GM12878 (cell line): ENCODE results near the gene MAP3K4. TPM values are rescaled to one million over a fixed set of nuclear protein-coding genes. Genes with fewer than 3 reads are reported as not detected.

ENCODE experiments used
- ATAC-seq: fragments of 200-7000 bp; cut with Tn5 transposase; 3 replicates; pipeline ENCODE4 v1.9.1; 2020; ENCODE audit warnings: mild to moderate bottlenecking, moderate library complexity
- BruUV-seq: library from RNA; stranded (reverse); fragments of 400-500 nt; replicated peaks from 2 replicates; lab custom pipeline; 2021; lab: Mats Ljungman, UMichigan
- CTCF ChIA-PET: fragments of 300-600 bp; sonication (Branson Sonifier 250); formaldehyde crosslinking; extraction: SDS; loops from one replicate; lab custom pipeline; 2021; ENCODE audit warnings: inconsistent platforms; lab: Yijun Ruan, JAX
- POLR2A ChIA-PET: fragments of 350-600 bp; formaldehyde crosslinking; extraction: SDS; loops from one replicate; lab custom pipeline; 2021; ENCODE audit warnings: inconsistent platforms; lab: Charles Lee
- RAD21 ChIA-PET: fragments of 300-600 bp; sonication (Branson Sonifier 250); formaldehyde crosslinking; loops from one replicate; lab custom pipeline; 2023; ENCODE audit warnings: antibody characterized with exemption; ENCODE audit not compliant: unreplicated experiment; lab: Charles Lee
- SMC1A ChIA-PET: fragments of 300-600 bp; sonication (Branson Sonifier 250); formaldehyde crosslinking; loops from one replicate; lab custom pipeline; 2023; ENCODE audit not compliant: unreplicated experiment, uncharacterized antibody; lab: Charles Lee
- DNase-seq: peaks from one replicate; pipeline ENCODE4 v3.0.0-alpha.2; 2011; ENCODE audit warnings: low read depth, low spot score
- FAIRE-seq: peaks from 3 replicates; lab custom pipeline; 2011; peaks lifted over from hg19 to GRCh38; lab: Jason Lieb, UNC
- H2AFZ ChIP-seq: 2 replicates; pipeline ENCODE4 v1.6.0; 2011; ENCODE audit warnings: low read depth, low read length, control low read depth; ENCODE audit not compliant: control insufficient read depth
- H3K27ac ChIP-seq: 2 replicates; pipeline ENCODE4 v1.5.1; 2011; ENCODE audit warnings: control low read depth; ENCODE audit not compliant: control insufficient read depth, insufficient read depth
- H3K27me3 ChIP-seq, 2 experiments: replicated peaks in 1 of 2; 2 replicates each; pipeline versions ENCODE4 v1.6.0 to v1.6.1; 2011; ENCODE audit warnings: low read length in 1 of 2; ENCODE audit not compliant: control insufficient read depth in 2 of 2, insufficient read depth in 2 of 2
- H3K36me3 ChIP-seq, 2 experiments: 2 replicates each; pipeline ENCODE4 v1.5.1; 2011; ENCODE audit warnings: low read length in 1 of 2; ENCODE audit not compliant: control insufficient read depth in 2 of 2, insufficient read depth in 2 of 2
- H3K4me1 ChIP-seq: 2 replicates; pipeline ENCODE4 v1.6.1; 2011; ENCODE audit warnings: mild to moderate bottlenecking, low read length, moderate library complexity, mixed read lengths; ENCODE audit not compliant: control insufficient read depth, insufficient read depth
- H3K4me2 ChIP-seq: 2 replicates; pipeline ENCODE4 v1.6.0; 2011; ENCODE audit warnings: control low read depth; ENCODE audit not compliant: control insufficient read depth, insufficient read depth
- H3K4me3 ChIP-seq: fragments of 200-600 bp; sonication (generic); 2 replicates; pipeline ENCODE4 v1.5.1; 2016
- H3K79me2 ChIP-seq: 2 replicates; pipeline ENCODE4 v1.6.0; 2011; ENCODE audit warnings: low read length; ENCODE audit not compliant: control insufficient read depth, insufficient read depth
- H3K9ac ChIP-seq: 2 replicates; pipeline ENCODE4 v1.8.0; 2011; ENCODE audit warnings: low read length, control low read depth, mixed read lengths; ENCODE audit not compliant: control insufficient read depth, insufficient read depth
- H3K9me3 ChIP-seq: replicated peaks from 3 replicates; pipeline ENCODE4 v1.5.1; 2011; ENCODE audit warnings: mild to moderate bottlenecking, low read length; ENCODE audit not compliant: control insufficient read depth, insufficient read depth
- H4K20me1 ChIP-seq: 2 replicates; pipeline ENCODE4 v1.6.0; 2011; ENCODE audit not compliant: control insufficient read depth, insufficient read depth
- IKZF2 ChIP-seq, 2 experiments: fragments of 450-650 bp; IDR thresholded peaks; 2 replicates each; pipeline ENCODE4 v1.6.1; 2017; ENCODE audit warnings: mild to moderate bottlenecking in 2 of 2, moderate library complexity in 2 of 2
- NFYB ChIP-seq: IDR thresholded peaks from 2 replicates; pipeline ENCODE4 v1.6.1; 2011; ENCODE audit warnings: low read depth, mild to moderate bottlenecking, low read length, improper control_type of control experiment, moderate library complexity; ENCODE audit not compliant: insufficient read depth
- NR2C1 ChIP-seq: fragments of 450-650 bp; IDR thresholded peaks from 2 replicates; pipeline ENCODE4 v1.6.1; 2017; ENCODE audit warnings: antibody characterized with exemption, mild to moderate bottlenecking, moderate library complexity
- NR2C2 ChIP-seq: IDR thresholded peaks from 2 replicates; pipeline ENCODE4 v1.6.1; 2011; ENCODE audit warnings: borderline replicate concordance, low read depth; ENCODE audit not compliant: control insufficient read depth, insufficient read length
- NRF1 ChIP-seq: conservative IDR thresholded peaks from 2 replicates; pipeline ENCODE4 v1.6.1; 2011; ENCODE audit warnings: mild to moderate bottlenecking, low read depth, low read length, improper control_type of control experiment
- PAX8 ChIP-seq: fragments of 450-650 bp; IDR thresholded peaks from 2 replicates; pipeline ENCODE4 v1.6.1; 2017; ENCODE audit warnings: mild to moderate bottlenecking, moderate library complexity
- POU2F2 ChIP-seq: IDR thresholded peaks from 3 replicates; pipeline ENCODE4 v1.6.1; 2011; ENCODE audit warnings: low read depth, mild to moderate bottlenecking, low read length, borderline replicate concordance
- RAD21 ChIP-seq: IDR thresholded peaks from 2 replicates; pipeline ENCODE4 v1.6.1; 2011; ENCODE audit warnings: mild to moderate bottlenecking, low read depth, low read length, moderate library complexity; ENCODE audit not compliant: insufficient read depth
- RAD51 ChIP-seq: fragments of 450-650 bp; IDR thresholded peaks from 2 replicates; pipeline ENCODE4 v1.6.1; 2016; ENCODE audit warnings: moderate library complexity, mild to moderate bottlenecking, inconsistent platforms
- RCOR1 ChIP-seq: conservative IDR thresholded peaks from 2 replicates; pipeline ENCODE4 v1.6.1; 2012; ENCODE audit warnings: low read depth, low read length, improper control_type of control experiment
- SUZ12 ChIP-seq: fragments of 200-600 bp; sonication (generic); IDR thresholded peaks from one replicate; pipeline ENCODE4 v1.6.1; 2018; ENCODE audit warnings: antibody characterized with exemption, mild to moderate bottlenecking; ENCODE audit not compliant: unreplicated experiment
- ZNF207 ChIP-seq: fragments of 450-650 bp; IDR thresholded peaks from 2 replicates; pipeline ENCODE4 v1.6.1; 2014; ENCODE audit warnings: antibody characterized with exemption, mild to moderate bottlenecking, borderline replicate concordance
- WGBS: methylation state at CpG from one replicate; pipeline ENCODE4 v1.1.6; 2016; ENCODE audit warnings: low lambda C conversion rate; ENCODE audit not compliant: insufficient replicate concordance, insufficient coverage; ENCODE audit errors: missing lambda C conversion rate; 5-methylcytosine and 5-hydroxymethylcytosine counted together
- in situ Hi-C: fragments of 300-500 bp; cut with MboI; formaldehyde crosslinking; loops from 9 replicates; pipeline ENCODE4 v1.14.3; 2018; ENCODE audit warnings: mixed read lengths
- intact Hi-C: fragments of 100-400 bp; cut with micrococcal nuclease; formaldehyde crosslinking; loops from one replicate; pipeline ENCODE4 v1.14.2; 2022; ENCODE audit not compliant: unreplicated experiment
- polyA plus RNA-seq, 11 experiments: library from polyadenylated mRNA; depleted of rRNA in 4 of 11; unstranded in 6 of 11; stranded (reverse) in 5 of 11; fragments of >200 nt; fragmentation: Nextera tagmentation in 4 of 11; fragmentation: Illumina TruSeq in 1 of 11; extraction: Ambion mirVana in 4 of 11; extraction: Trizol in 1 of 11; gene quantifications; 1 replicate in 1 of 11; 2 replicates in 10 of 11; pipeline versions ENCODE4 v1.2.1 to v1.2.3, GENCODE V29; 2011 to 2016; ENCODE audit warnings: inconsistent platforms in 2 of 11, missing spikeins in 2 of 11, low read depth in 1 of 11
- total RNA-seq, 4 experiments: library from RNA; depleted of rRNA in 3 of 4; stranded (reverse); fragments of >200 nt in 3 of 4; fragmentation: Illumina TruSeq in 1 of 4; extraction: Trizol in 1 of 4; gene quantifications; 2 replicates each; pipeline versions ENCODE4 v1.2.1 to v1.2.3, GENCODE V29; 2013 to 2021
- TF ChIP-seq, protein P1 (sequence below): IDR thresholded peaks from 2 replicates; pipeline ENCODE4 v1.6.1; 2011; ENCODE audit warnings: low read depth, low read length, improper control_type of control experiment, borderline replicate concordance
- TF ChIP-seq, protein P2 (sequence below): IDR thresholded peaks from 2 replicates; pipeline ENCODE4 v1.6.1; 2011; ENCODE audit warnings: low read depth, mild to moderate bottlenecking, low read length, moderate library complexity, borderline replicate concordance; ENCODE audit errors: extremely low read depth
- TF ChIP-seq, protein P3 (sequence below): fragments of 450-650 bp; IDR thresholded peaks from 2 replicates; pipeline ENCODE4 v1.6.1; 2016; ENCODE audit warnings: mild to moderate bottlenecking
- TF ChIP-seq, protein P4 (sequence below): IDR thresholded peaks from 2 replicates; pipeline ENCODE4 v1.6.1; 2011; ENCODE audit warnings: borderline replicate concordance, low read depth, mild to moderate bottlenecking, moderate library complexity, mixed read lengths, low read length; ENCODE audit not compliant: insufficient read depth; ENCODE audit errors: extremely low read length
- TF ChIP-seq, protein P5 (sequence below): fragments of 450-650 bp; formaldehyde crosslinking; IDR thresholded peaks from 2 replicates; pipeline ENCODE4 v1.5.0; 2022; ENCODE audit warnings: mild to moderate bottlenecking, missing genetic modification characterization

Gene MAP3K4
- total and polyA plus RNA-seq, 10 of the 15 experiments (the other 5 are each of a cell fraction or from before 2014, with no cell fraction given): 14.0 to 44.5 (median 23.1) TPM

DNA sequence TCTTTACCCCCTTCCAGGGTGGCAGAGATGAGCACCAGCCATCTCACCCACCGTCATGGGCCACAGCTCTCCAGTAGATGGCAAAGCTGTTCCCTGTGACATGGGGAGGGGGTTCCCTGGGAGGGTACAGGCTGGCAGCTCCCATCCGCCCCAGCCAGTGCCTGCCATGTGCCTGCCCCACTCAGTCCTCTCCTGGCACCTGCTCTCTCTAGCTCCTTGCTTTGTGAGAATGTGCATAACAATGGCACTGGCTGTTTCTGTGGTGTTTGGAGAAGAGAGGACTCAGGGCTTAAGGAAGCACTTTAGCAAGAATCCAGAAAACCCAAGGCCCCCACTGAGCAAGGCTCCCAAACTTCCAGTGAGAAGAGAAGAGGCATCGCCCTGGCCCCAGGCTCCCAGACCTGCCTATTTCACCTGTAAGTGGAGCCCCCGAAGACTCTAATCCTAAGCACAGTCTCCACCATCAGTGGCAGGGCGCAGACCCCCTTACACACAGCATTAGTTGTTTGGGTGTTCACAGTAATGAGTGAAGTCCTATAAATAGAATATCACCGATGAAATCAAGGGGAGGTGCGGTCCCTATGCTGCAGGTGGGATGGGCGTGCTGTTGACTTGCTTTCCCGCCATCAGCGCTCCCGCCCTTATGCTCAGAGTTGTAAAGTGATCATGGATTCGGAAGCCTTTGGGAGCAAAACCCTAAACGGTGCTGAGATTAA lies 172.1 kb downstream of the MAP3K4 start:
- intact Hi-C loops (no loop called here), in situ Hi-C loops (no loop called here)
- CTCF ChIA-PET: interaction anchor here (1.3 kb wide), 1 partner anchor 207 kb away, joined by 3 read pairs; no protein-coding TSS in a partner anchor
- BruUV-seq: no TSS peak
- H3K79me2 ChIP-seq: no peaks in the 10 kb centered on the region
- no peak overlapping the region for H3K4me2 ChIP-seq
- H3K9ac ChIP-seq: no peak overlapping the region
- POLR2A ChIA-PET: no interaction called here
- ATAC-seq (no peak), FAIRE-seq (no peak), DNase-seq (no peak)
- no peak overlapping the region for H3K4me3 ChIP-seq
- no peaks in the 10 kb centered on the region for H3K36me3 ChIP-seq
- RAD21 ChIA-PET: no interaction called here
- no peak overlapping the region for H2AFZ ChIP-seq
- no peaks in the 10 kb centered on the region for H4K20me1 ChIP-seq
- H3K4me1 ChIP-seq: no peaks in the 10 kb centered on the region
- H3K27me3 ChIP-seq: no peaks in the 10 kb centered on the region; a peak in 1 of 4 replicates
- SMC1A ChIA-PET: no interaction called here
- no peaks in the 10 kb centered on the region for H3K9me3 ChIP-seq
- WGBS: 58% methylated on average over 13 of the region's 13 CpGs
- no peak overlapping the region for H3K27ac ChIP-seq
- TF ChIP-seq IKZF2 (IDR thresholded peaks at IDR 0.05) (no peak), RAD51 (no peak), NFYB (no peak), PAX8 (no peak), RAD21 (no peak), NRF1 (no peak), ZNF207 (no peak), RCOR1 (no peak), NR2C1 (no peak), NR2C2 (no peak), POU2F2 (no peak), SUZ12 (no peak)
- TF ChIP-seq, protein P1, sequence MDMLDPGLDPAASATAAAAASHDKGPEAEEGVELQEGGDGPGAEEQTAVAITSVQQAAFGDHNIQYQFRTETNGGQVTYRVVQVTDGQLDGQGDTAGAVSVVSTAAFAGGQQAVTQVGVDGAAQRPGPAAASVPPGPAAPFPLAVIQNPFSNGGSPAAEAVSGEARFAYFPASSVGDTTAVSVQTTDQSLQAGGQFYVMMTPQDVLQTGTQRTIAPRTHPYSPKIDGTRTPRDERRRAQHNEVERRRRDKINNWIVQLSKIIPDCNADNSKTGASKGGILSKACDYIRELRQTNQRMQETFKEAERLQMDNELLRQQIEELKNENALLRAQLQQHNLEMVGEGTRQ: no peak
- TF ChIP-seq, protein P2, sequence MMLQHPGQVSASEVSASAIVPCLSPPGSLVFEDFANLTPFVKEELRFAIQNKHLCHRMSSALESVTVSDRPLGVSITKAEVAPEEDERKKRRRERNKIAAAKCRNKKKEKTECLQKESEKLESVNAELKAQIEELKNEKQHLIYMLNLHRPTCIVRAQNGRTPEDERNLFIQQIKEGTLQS: no peak
- TF ChIP-seq, protein P3, sequence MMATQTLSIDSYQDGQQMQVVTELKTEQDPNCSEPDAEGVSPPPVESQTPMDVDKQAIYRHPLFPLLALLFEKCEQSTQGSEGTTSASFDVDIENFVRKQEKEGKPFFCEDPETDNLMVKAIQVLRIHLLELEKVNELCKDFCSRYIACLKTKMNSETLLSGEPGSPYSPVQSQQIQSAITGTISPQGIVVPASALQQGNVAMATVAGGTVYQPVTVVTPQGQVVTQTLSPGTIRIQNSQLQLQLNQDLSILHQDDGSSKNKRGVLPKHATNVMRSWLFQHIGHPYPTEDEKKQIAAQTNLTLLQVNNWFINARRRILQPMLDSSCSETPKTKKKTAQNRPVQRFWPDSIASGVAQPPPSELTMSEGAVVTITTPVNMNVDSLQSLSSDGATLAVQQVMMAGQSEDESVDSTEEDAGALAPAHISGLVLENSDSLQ: no peak
- TF ChIP-seq, protein P4, sequence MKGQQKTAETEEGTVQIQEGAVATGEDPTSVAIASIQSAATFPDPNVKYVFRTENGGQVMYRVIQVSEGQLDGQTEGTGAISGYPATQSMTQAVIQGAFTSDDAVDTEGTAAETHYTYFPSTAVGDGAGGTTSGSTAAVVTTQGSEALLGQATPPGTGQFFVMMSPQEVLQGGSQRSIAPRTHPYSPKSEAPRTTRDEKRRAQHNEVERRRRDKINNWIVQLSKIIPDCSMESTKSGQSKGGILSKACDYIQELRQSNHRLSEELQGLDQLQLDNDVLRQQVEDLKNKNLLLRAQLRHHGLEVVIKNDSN: no peak
- TF ChIP-seq, protein P5, sequence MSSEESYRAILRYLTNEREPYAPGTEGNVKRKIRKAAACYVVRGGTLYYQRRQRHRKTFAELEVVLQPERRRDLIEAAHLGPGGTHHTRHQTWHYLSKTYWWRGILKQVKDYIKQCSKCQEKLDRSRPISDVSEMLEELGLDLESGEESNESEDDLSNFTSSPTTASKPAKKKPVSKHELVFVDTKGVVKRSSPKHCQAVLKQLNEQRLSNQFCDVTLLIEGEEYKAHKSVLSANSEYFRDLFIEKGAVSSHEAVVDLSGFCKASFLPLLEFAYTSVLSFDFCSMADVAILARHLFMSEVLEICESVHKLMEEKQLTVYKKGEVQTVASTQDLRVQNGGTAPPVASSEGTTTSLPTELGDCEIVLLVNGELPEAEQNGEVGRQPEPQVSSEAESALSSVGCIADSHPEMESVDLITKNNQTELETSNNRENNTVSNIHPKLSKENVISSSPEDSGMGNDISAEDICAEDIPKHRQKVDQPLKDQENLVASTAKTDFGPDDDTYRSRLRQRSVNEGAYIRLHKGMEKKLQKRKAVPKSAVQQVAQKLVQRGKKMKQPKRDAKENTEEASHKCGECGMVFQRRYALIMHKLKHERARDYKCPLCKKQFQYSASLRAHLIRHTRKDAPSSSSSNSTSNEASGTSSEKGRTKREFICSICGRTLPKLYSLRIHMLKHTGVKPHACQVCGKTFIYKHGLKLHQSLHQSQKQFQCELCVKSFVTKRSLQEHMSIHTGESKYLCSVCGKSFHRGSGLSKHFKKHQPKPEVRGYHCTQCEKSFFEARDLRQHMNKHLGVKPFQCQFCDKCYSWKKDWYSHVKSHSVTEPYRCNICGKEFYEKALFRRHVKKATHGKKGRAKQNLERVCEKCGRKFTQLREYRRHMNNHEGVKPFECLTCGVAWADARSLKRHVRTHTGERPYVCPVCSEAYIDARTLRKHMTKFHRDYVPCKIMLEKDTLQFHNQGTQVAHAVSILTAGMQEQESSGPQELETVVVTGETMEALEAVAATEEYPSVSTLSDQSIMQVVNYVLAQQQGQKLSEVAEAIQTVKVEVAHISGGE (CRISPR knock-in tag): no peak
